ENCODE data around the gene QRFP.

DNA sequence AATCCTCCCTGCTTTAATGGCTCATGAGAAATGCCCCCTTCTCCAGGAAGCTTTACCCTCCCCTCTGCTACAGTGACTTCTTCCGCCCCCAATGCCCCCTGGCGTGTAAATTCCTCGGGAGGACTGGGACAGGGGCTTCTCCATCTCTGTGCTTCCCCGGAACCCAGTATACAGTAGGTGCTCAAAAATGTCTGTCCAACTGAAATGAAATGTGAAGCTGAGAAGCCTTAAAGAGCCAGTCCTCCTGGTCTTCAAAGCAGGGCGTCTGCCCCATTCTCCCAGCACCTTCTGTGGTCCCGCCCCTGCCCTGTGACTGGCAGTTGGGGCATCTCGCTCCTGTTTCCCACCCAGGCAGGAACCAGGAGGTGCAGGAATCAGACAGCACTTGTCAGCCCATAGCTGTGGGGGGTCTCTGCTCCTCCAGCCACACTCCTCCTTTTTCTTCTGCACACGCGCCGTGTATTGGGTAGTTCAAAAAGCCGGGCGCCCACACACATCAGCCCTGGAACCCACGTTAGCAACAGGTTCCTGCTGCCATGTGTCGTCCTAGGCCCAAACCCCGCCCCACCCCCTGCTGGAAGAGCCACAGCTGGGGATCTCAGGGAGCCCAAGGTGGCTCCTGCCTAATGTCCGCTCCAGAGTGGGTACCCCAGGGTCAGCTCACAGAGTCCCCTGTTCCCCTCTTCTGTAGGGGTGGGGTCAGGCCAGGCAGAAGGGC, 26.4 kb upstream of the QRFP start:
- TF ChIP-seq, protein P1, sequence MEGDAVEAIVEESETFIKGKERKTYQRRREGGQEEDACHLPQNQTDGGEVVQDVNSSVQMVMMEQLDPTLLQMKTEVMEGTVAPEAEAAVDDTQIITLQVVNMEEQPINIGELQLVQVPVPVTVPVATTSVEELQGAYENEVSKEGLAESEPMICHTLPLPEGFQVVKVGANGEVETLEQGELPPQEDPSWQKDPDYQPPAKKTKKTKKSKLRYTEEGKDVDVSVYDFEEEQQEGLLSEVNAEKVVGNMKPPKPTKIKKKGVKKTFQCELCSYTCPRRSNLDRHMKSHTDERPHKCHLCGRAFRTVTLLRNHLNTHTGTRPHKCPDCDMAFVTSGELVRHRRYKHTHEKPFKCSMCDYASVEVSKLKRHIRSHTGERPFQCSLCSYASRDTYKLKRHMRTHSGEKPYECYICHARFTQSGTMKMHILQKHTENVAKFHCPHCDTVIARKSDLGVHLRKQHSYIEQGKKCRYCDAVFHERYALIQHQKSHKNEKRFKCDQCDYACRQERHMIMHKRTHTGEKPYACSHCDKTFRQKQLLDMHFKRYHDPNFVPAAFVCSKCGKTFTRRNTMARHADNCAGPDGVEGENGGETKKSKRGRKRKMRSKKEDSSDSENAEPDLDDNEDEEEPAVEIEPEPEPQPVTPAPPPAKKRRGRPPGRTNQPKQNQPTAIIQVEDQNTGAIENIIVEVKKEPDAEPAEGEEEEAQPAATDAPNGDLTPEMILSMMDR (IDR thresholded peaks at IDR 0.05): no peak
- TF ChIP-seq POLR2A (IDR thresholded peaks at IDR 0.05): no peak
